HCT116 (cell line): ENCODE results near the gene NR2C2AP. TPM values are rescaled to one million over a fixed set of nuclear protein-coding genes. Genes with fewer than 3 reads are reported as not detected.

Experiments
- ATAC-seq: fragments of 200-7000 bp; cut with Tn5 transposase; 2 replicates; pipeline ENCODE4 v1.9.1; 2020; ENCODE audit warnings: mild to moderate bottlenecking, moderate library complexity
- BruUV-seq: library from RNA; stranded (reverse); fragments of 400-500 nt; replicated peaks from 2 replicates; lab custom pipeline; 2021; lab: Mats Ljungman, UMichigan
- CTCF ChIA-PET: fragments of 300-600 bp; sonication (Branson Sonifier 250); formaldehyde crosslinking; loops from one replicate; lab custom pipeline; 2021; ENCODE audit warnings: antibody characterized with exemption; lab: Charles Lee
- POLR2A ChIA-PET: fragments of 300-600, 350-600 bp; sonication (Branson Sonifier 250); formaldehyde crosslinking; loops from one replicate; lab custom pipeline; 2021; ENCODE audit warnings: antibody characterized with exemption; lab: Charles Lee
- RAD21 ChIA-PET, 2 experiments: fragments of 300-600 bp; sonication (Branson Sonifier 250); formaldehyde crosslinking; loops; one replicate each; lab custom pipeline; 2023; ENCODE audit warnings: low total read pairs in 2 of 2; ENCODE audit not compliant: uncharacterized antibody in 2 of 2, unreplicated experiment in 2 of 2, low non-redundant PET in 1 of 2; lab: Charles Lee
- DNase-seq: peaks from one replicate; pipeline ENCODE4 v3.0.0-alpha.2; 2010; ENCODE audit warnings: low read depth, low spot score
- H2AFZ ChIP-seq: fragments of 200-600 bp; shearing (Covaris generic), sonication (generic); 2 replicates; pipeline ENCODE4 v1.6.1; 2017; ENCODE audit warnings: low read depth, mixed run types, mixed read lengths, antibody characterized with exemption, low read length; ENCODE audit not compliant: poor library complexity, severe bottlenecking
- H3K27ac ChIP-seq: 2 replicates; pipeline ENCODE4 v1.5.1; 2012; ENCODE audit warnings: low read depth, low read length
- H3K27me3 ChIP-seq: fragments of 200-600 bp; sonication (generic); 2 replicates; pipeline ENCODE4 v1.6.1; 2016; ENCODE audit warnings: mixed run types, low read length, mixed read lengths; ENCODE audit not compliant: insufficient read depth
- H3K36me3 ChIP-seq, 2 experiments: fragments of 200-500 bp in 1 of 2; fragments of 200-600 bp in 1 of 2; sonication (Bioruptor generic) in 1 of 2; sonication (generic) in 1 of 2; 2 replicates each; pipeline versions ENCODE4 v1.5.1 to v1.6.1; 2014 to 2016; ENCODE audit warnings: low read length in 2 of 2, inconsistent platforms in 1 of 2, mixed read lengths in 1 of 2, mixed run types in 1 of 2; ENCODE audit not compliant: insufficient read depth in 2 of 2, control insufficient read depth in 1 of 2
- H3K4me1 ChIP-seq, 2 experiments: fragments of 200-600 bp in 1 of 2; sonication (generic) in 1 of 2; 2 replicates each; pipeline versions ENCODE4 v1.5.1 to v1.6.1; 2012 to 2017; ENCODE audit warnings: low read length in 2 of 2, inconsistent platforms in 1 of 2, mild to moderate bottlenecking in 1 of 2, mixed read lengths in 1 of 2, mixed run types in 1 of 2, moderate library complexity in 1 of 2; ENCODE audit not compliant: insufficient read depth in 2 of 2, control insufficient read depth in 1 of 2
- H3K4me2 ChIP-seq: fragments of 200-600 bp; sonication (generic); 2 replicates; pipeline ENCODE4 v1.6.1; 2017; ENCODE audit warnings: mixed run types, low read length, mixed read lengths
- H3K4me3 ChIP-seq, 2 experiments: fragments of 200-600 bp in 1 of 2; sonication (generic) in 1 of 2; replicated peaks in 1 of 2; 2 replicates each; pipeline ENCODE4 v1.5.1; 2011 to 2016; ENCODE audit warnings: low read length in 2 of 2, control low read depth in 1 of 2, low read depth in 1 of 2, mild to moderate bottlenecking in 1 of 2, mixed read lengths in 1 of 2, mixed run types in 1 of 2
- H3K79me2 ChIP-seq: fragments of 200-600 bp; sonication (generic); 2 replicates; pipeline ENCODE4 v1.6.1; 2017; ENCODE audit warnings: mild to moderate bottlenecking, mixed run types, low read length, moderate library complexity, mixed read lengths; ENCODE audit not compliant: insufficient read depth
- H3K9ac ChIP-seq: fragments of 200-600 bp; sonication (generic); 2 replicates; pipeline ENCODE4 v1.6.1; 2016; ENCODE audit warnings: low read length, mixed read lengths
- H3K9me2 ChIP-seq: fragments of 200-600 bp; sonication (generic), shearing (Covaris generic); 2 replicates; pipeline ENCODE4 v1.6.1; 2017; ENCODE audit warnings: mixed run types, mild to moderate bottlenecking, moderate library complexity; ENCODE audit not compliant: insufficient read depth
- H3K9me3 ChIP-seq, 2 experiments: fragments of 200-500 bp in 1 of 2; fragments of 200-600 bp in 1 of 2; sonication (Bioruptor generic) in 1 of 2; sonication (generic) in 1 of 2; 2 replicates each; pipeline ENCODE4 v1.6.1; 2014 to 2017; ENCODE audit warnings: low read length in 2 of 2, mixed read lengths in 2 of 2, inconsistent platforms in 1 of 2, low read depth in 1 of 2, mild to moderate bottlenecking in 1 of 2, mixed run types in 1 of 2, moderate library complexity in 1 of 2; ENCODE audit not compliant: control insufficient read depth in 1 of 2, insufficient read depth in 1 of 2
- H4K20me1 ChIP-seq: fragments of 200-600 bp; sonication (generic), shearing (Covaris generic); 2 replicates; pipeline ENCODE4 v1.6.1; 2017; ENCODE audit warnings: mixed run types, mild to moderate bottlenecking, moderate library complexity; ENCODE audit not compliant: insufficient read depth
- ATF3 ChIP-seq: IDR thresholded peaks from 2 replicates; pipeline ENCODE4 v1.6.1; 2012
- CEBPB ChIP-seq: IDR thresholded peaks from 2 replicates; pipeline ENCODE4 v1.6.1; 2012; ENCODE audit warnings: low read depth
- ELF1 ChIP-seq: IDR thresholded peaks from 2 replicates; pipeline ENCODE4 v1.6.1; 2012; ENCODE audit warnings: low read depth, borderline replicate concordance
- EZH2 ChIP-seq: fragments of 200-600 bp; sonication (generic); IDR thresholded peaks from 2 replicates; pipeline ENCODE4 v1.6.1; 2017; ENCODE audit warnings: antibody characterized with exemption, mixed run types
- EZH2phosphoT487 ChIP-seq: fragments of 200-600 bp; IDR thresholded peaks from 2 replicates; pipeline ENCODE4 v1.6.1; 2018; ENCODE audit warnings: antibody characterized with exemption, borderline replicate concordance
- FOSL1 ChIP-seq: IDR thresholded peaks from 2 replicates; pipeline ENCODE4 v1.6.1; 2012; ENCODE audit warnings: low read depth
- JUND ChIP-seq: IDR thresholded peaks from 2 replicates; pipeline ENCODE4 v1.6.1; 2012
- MAX ChIP-seq: IDR thresholded peaks from 2 replicates; pipeline ENCODE4 v1.6.1; 2012
- RAD21 ChIP-seq: IDR thresholded peaks from 2 replicates; pipeline ENCODE4 v1.6.1; 2012; ENCODE audit warnings: low read depth, mild to moderate bottlenecking
- SP1 ChIP-seq: IDR thresholded peaks from 2 replicates; pipeline ENCODE4 v1.6.1; 2012; ENCODE audit warnings: low read depth
- TCF7L2 ChIP-seq: IDR thresholded peaks from 2 replicates; pipeline ENCODE4 v1.7.0; 2011; ENCODE audit warnings: borderline replicate concordance, inconsistent platforms; ENCODE audit not compliant: insufficient read depth, insufficient read length; ENCODE audit errors: extremely low read depth
- YY1 ChIP-seq: IDR thresholded peaks from 2 replicates; pipeline ENCODE4 v1.6.1; 2011; ENCODE audit warnings: low read length, low read depth, moderate library complexity, mild to moderate bottlenecking; ENCODE audit not compliant: insufficient replicate concordance; ENCODE audit errors: extremely low read depth
- ZBTB33 ChIP-seq: IDR thresholded peaks from 2 replicates; pipeline ENCODE4 v1.6.1; 2011; ENCODE audit warnings: mild to moderate bottlenecking, low read length, moderate library complexity; ENCODE audit not compliant: insufficient replicate concordance; ENCODE audit errors: extremely low read depth
- ZNF274 ChIP-seq: fragments of 200-500 bp; sonication (Bioruptor generic); IDR thresholded peaks from 2 replicates; pipeline ENCODE4 v1.6.1; 2014; ENCODE audit warnings: mild to moderate bottlenecking, low read depth, low read length, inconsistent platforms
- intact Hi-C: fragments of 100-400 bp; cut with micrococcal nuclease; formaldehyde crosslinking; loops from 2 replicates; pipeline ENCODE4 v1.10.0; 2022
- total RNA-seq: library from RNA; stranded (reverse); gene quantifications from one replicate; pipeline ENCODE4 v1.2.1, GENCODE V29; 2021; ENCODE audit not compliant: unreplicated experiment

Gene NR2C2AP
- total RNA-seq, 1 experiment from 2014 or later: 45.3 TPM

- POLR2A ChIA-PET: no interaction called here
- Histone ChIP-seq H3K9me3 (peaks cover 0 to 3% of the 10 kb centered on the region in 2 experiments; a peak in 1 of 4 replicates), H4K20me1 (no peaks in the 10 kb centered on the region), H3K4me3 (no peak overlapping the region), H3K4me1 (peaks cover 9 to 14% of the 10 kb centered on the region in 2 experiments), H3K9me2 (no peaks in the 10 kb centered on the region), H2AFZ (no peak overlapping the region), H3K79me2 (no peaks in the 10 kb centered on the region), H3K27ac (no peak overlapping the region; the same call in 1 of the 2 replicates), H3K4me2 (no peak overlapping the region), H3K36me3 (no peaks in the 10 kb centered on the region), H3K9ac (no peak overlapping the region), H3K27me3 (peaks cover 6% of the 10 kb centered on the region; the same call in 1 of the 2 replicates)
- intact Hi-C loops: no loop called here
- RAD21 ChIA-PET: no interaction called here
- ATAC-seq (no peak), DNase-seq (no peak)
- no TSS peak for BruUV-seq
- TF ChIP-seq ZNF274 (no peak), RAD21 (no peak), JUND (no peak), EZH2phosphoT487 (no peak), MAX (no peak), ZBTB33 (no peak), TCF7L2 (no peak), FOSL1 (no peak), EZH2 (no peak), YY1 (no peak), ELF1 (no peak), CEBPB (no peak), SP1 (no peak), ATF3 (no peak)
- CTCF ChIA-PET: no interaction called here
Observed at GRCh38 chr19:19227217-19227616, 24.0 kb upstream of the NR2C2AP start.
